Suppressor macrophage treated with lipopolysaccharide for 4 hours (primary cell): ENCODE data around the gene SLC15A4.

Experiments
- DNase-seq: peaks from one replicate; pipeline ENCODE4 v3.0.0-alpha.2; 2020

SLC15A4 gene

GRCh38 chr12:128745772-128746689 is 77.7 kb downstream of the SLC15A4 start:
- no peak for DNase-seq

- DNase-seq: no peak
Observed at GRCh38 chr12:128743916-128744315, 79.8 kb downstream of the SLC15A4 start.
